Nucleus accumbens (tissue), 56 donors: ENCODE results near the gene ZBTB32.
A peak's percentile ranks its signal among the peaks of the same experiment; 100 is the strongest.

Experiments
- DNase-seq, 56 donors: peaks; one replicate each; lab custom pipeline; 2025; lab: John Stamatoyannopoulos, UW

Gene ZBTB32

GRCh38 chr19:35746531-35746930, 42.2 kb downstream of the ZBTB32 start:
- DNase-seq = no peak

GRCh38 chr19:35748106-35749020, 44.0 kb downstream of the ZBTB32 start, which contains the start of gene LIN37:
Gene LIN37 (plus strand): TSS chr19:35748576. CDS start chr19:35748725, 149 bp downstream.
- DNase-seq = peak; percentile 91 to 100 (median 99)

- DNase-seq = no peak
Observed at GRCh38 chr19:35750167-35750566, 45.8 kb downstream of the ZBTB32 start.

- DNase-seq = no peak
Observed at GRCh38 chr19:35751839-35752745, 47.7 kb downstream of the ZBTB32 start.

- DNase-seq = no peak
Observed at GRCh38 chr19:35752746-35753350, 48.5 kb downstream of the ZBTB32 start.

GRCh38 chr19:35753634-35754369, 49.4 kb downstream of the ZBTB32 start:
- DNase-seq = no peak

- no peak for DNase-seq
Observed at GRCh38 chr19:35754370-35755130, 50.2 kb downstream of the ZBTB32 start.

- DNase-seq = no peak
Observed at GRCh38 chr19:35755131-35755549, 50.8 kb downstream of the ZBTB32 start.

- peak in 1 of 56 donors; percentile 13 for DNase-seq
Observed at GRCh38 chr19:35755550-35756376, 51.4 kb downstream of the ZBTB32 start.

GRCh38 chr19:35756377-35757230, 52.2 kb downstream of the ZBTB32 start, which contains the start of gene HSPB6:
Gene HSPB6 (minus strand): TSS chr19:35757029. CDS start chr19:35757008, 21 bp downstream.
- peak in 12 of 56 donors; percentile 11 to 48 (median 31) for DNase-seq

- peak in 21 of 56 donors; percentile 41 to 75 (median 62) for DNase-seq
Observed at GRCh38 chr19:35757231-35757748, 52.9 kb downstream of the ZBTB32 start.

- peak; percentile 83 to 99 (median 98) for DNase-seq
Observed at GRCh38 chr19:35757749-35758608, 53.6 kb downstream of the ZBTB32 start, which contains the start of gene PROSER3. Gene PROSER3 (plus strand): TSS chr19:35758176. CDS start chr19:35758216, 40 bp downstream.

- no peak for DNase-seq
Observed at GRCh38 chr19:35759697-35760096, 55.3 kb downstream of the ZBTB32 start.

GRCh38 chr19:35760711-35761349, 56.5 kb downstream of the ZBTB32 start:
- no peak for DNase-seq
